RKO (cell line): Measurements from ENCODE around the gene PLEKHF1.
"Not testable (repeated sequence)": the region's sequence is repeated elsewhere in the genome, so short reads cannot be mapped to it uniquely, and the experiment has no call there.

Source experiments
- DNase-seq: peaks from one replicate; pipeline ENCODE4 v3.0.0-alpha.2; 2016; ENCODE audit warnings: low spot score

Gene PLEKHF1

GRCh38 chr19:29702161-29702962 lies 37.1 kb downstream of the PLEKHF1 start:
- no peak for DNase-seq

DNA sequence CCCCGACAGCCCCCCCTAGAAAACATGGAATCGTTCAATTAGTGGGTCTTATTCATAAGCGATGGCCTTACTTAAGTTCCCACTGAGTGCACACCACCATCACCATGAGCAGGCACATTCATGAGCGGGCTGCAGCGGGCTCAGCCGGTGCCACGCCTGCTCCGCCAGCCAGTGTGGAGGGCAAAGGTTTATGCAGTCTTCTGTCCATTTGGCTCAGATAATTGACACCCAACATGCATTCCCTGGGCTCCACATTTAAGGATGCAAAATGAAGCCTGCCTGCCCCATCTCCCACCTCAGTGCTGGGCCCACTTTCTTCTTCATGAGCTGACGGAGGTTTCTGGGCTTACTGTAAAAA lies 37.7 kb downstream of the PLEKHF1 start:
- no peak for DNase-seq

DNA sequence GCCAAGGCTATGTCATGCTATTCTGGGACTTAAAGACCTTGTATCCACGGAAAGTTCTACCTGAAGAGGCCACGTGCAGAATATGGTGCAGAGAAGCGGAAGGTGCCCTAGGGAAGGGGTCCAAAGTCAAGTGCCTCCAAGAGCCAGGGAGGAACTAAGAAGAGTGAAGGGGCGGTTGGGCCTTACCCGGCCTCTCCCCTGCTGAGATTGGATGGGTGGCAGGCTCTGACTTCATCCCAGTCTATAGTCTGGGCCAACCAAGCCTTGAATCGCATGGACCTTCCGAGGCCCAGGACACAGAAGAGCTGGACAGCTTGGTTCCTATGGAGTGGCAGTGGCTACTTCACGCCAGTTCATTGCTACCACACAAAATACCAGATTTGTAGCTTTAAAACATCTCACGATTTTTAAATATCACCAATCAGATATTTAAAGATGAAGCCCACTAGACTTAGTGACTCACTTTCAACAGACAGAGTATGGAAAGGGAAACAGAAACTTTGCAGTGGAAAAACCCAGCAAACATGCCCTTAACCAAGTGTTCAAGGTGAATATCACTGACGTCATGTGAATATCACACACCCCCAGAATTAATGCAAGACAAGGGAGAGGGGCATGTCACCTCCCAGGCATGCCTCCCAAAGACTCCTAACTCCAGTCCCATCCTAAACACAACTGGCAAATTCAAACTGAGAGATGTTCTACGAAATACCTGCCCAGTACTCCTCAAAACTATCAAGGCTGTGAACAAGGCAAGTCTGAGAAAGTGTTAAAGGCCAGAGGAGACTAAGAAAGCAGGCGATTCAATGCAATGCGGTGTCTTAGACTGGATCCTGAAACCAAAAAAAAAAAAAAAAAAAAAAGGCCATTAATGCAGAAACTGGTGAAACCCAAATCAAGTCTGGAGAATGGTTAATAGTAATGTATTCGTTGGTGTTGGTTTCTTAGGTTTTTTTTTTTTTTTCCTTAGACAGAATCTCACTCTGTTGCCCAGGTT lies 39.6 kb downstream of the PLEKHF1 start:
- no peak for DNase-seq

DNA sequence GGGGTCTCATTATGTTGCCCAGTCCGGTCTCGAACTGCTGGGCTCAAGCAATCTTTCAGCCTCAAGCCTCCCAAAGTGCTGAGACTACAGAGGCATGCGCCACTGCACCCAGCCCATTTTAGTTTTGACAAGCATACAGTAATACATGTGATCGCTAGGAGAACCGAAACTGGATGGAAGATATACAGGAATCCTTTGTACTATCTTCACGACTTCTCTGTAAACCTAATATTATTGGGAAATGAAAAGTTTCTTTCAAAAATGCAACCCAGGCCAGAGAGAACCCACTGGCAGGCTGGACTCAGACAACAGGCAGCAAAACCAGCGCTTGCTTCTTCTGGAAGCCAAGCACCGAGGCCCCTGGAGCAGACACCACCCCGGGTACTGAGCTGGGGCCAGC lies 40.4 kb downstream of the PLEKHF1 start:
- no peak for DNase-seq

DNA sequence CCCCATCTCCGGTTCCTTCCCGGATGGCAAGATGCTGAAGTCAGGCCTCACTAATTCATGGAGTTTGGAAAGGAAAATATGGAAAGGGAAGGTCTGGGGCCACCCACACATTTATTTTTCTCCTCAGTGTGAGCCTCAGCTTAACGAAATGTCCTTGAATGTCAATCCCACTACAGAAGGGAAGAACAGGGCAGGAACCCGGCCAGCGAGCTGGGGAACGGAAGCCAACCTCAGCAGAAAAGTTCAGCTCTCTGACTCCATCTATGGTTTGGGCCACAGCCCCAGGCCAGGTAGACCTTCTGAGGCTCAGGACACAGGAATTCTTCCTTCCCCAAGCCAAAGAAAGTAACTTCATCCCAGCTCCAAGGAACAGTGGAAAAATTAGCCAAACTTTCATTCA lies 41.4 kb downstream of the PLEKHF1 start:
- DNase-seq: no peak

DNA sequence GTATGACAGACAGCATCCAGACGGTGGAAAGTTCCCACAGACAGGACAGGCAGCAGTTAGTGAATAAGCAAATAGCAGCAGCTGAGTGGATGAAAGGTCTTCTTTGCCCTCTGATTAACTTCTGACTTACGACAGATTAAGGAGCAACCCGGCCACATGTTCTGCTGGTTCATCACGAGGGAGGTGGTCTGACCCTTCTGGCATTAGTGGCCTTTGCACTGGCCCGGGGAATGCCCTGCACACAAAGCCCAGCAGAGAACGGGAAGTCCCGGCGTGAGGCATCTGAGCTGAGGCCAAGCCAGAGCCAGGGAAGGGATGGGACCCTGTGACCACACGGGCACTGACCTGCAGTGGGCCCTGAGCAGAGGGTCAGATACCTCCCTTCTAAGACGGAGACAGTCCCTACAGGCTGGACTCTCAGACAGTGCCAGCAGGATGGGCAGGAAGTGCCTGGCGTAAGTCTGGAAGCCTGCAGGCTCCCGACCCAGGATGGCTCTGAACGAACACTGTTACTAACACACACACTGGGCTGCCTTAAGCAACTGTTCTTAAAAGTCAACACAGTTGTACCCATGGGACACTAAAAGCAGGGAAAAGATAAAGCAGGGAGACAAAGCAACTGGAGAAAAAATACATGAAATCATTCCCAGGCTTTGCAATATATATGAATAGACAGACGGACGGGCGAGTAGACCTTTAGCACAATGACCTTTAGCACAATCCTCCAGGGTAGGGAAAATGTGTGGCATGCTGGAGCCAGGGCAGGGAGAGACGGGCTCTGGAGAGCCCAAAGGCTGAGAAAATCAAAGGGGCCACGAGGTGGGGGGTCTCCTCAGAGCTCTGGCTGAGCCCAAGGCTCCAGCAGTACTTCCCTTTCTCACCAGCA lies 43.5 kb downstream of the PLEKHF1 start:
- DNase-seq: no peak

- DNase-seq: not testable (repeated sequence)
Measured at GRCh38 chr19:29709440-29709798, 44.2 kb downstream of the PLEKHF1 start.

GRCh38 chr19:29711584-29712132 lies 46.4 kb downstream of the PLEKHF1 start:
- DNase-seq: no peak

DNA sequence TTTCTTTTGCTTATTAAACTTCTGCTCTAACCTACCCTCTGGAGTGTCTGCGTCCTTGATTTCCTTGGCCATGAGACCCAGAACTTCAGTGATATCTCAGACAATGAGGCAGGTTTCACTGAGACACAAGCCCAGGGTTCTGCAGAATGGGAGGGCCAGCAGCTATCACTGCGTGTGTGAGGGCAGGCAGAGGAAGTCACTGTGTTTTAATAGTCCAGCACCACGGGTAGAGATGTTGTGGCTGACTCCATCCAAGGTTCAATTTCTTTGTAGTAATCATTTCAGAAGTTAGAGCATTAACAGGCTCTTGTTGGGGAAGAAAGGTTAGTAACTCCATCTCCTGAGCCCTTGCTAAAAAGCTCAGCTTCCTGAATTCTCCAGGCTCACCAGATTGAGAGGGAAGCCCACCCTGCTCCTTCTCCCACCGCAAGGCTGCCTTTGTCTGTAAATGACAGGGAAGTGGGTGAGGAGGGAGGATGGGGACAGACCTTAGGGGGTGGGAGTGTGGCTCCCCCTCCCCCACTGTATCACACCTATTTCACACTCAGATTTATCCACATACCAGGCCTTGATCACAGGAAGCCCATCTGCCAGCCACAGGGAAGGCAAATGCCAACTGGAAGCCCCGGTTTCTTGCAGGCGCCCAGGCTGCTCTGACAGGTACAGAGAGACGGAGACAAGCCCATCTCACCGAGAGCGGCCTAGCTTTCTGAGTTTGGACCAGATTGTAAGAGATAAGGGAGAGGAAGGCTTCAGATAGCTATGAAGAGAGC lies 47.7 kb downstream of the PLEKHF1 start:
- no peak for DNase-seq

- no peak for DNase-seq
Measured at GRCh38 chr19:29714371-29714952, 49.2 kb downstream of the PLEKHF1 start.

DNA sequence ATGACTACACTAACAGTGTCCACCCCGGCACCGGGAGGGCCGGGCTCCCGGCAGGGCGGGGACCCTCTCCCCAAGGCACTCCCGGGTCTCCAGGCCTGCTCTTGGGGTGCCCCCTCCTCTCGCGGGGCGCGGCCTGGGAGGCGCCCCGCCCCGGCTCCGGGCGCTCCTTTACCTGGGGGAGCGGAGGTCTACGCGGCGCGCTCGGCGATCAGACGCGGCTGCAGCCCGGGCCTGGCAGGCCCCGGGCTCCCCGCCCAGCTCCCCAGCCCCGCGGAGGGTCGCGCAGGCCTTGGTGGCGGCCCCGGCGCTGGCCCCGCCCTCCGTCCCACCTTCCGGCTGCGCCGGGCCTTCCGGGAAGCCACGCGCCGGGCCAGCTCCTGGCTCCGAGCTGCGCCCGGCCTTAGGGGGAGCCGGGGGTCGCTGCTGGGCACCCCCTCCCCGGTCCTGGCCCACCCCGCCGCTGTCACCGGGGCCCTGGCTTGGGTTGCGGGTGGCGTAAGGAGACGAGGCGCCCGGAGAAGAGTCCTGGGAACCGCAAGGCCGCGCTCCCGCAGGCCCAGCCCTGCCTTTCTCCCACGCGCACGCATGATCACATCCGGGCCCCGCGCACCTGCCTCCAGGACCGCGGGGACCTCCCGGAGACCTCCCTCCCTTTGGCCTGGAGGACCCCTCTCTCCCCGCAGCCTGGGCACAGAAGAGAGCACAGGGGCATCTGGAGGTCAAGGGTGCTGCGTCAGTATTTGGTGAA lies 49.9 kb downstream of the PLEKHF1 start, which contains the start of gene C19orf12:
Gene C19orf12, minus strand, starts transcription at position 309 of the 748 bp plus-strand sequence. CDS start 6,848 bp downstream, outside the sequence.
- DNase-seq: peak; percentile 63

DNA sequence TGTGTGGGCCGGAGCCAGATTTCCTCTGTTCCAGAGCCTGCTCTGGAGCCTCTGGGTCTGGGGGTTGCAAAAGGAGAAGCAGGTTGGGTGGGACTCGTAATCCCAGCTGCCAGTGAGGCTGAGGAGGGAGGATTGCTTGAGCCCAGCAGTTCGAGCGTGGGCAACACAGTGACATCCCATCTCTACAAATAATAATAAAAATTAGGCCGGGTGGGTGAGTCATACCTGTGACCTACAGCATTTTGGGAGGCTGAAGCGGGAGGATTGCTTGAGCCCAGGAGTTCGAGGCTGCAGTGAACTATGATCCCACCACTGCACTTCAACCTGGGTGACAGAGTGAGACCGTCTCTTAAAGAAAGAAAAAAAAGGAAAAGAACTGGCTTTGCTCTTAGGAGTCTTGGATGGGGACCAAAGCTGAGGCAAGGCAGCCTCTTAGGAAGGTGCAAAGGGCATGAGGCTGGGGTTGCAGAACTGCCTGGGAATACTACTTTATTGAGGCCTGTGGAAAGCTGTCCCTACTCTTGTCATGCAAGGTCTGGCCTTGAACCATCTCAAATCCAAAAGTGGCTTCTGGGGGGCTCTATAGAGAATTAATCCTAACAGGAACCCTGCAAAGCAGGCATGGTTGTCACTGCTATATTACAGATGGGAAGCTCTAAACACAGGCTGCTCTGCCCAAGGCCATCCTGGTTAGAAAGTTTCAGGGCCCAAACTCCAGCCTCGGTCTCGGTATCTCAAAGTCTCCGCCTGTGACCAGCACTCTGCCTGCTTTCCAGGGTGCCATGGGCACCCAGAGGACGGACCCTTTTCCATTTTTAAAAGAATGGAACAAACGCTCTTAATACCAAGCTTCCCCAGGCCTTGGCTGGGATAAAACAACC lies 50.7 kb downstream of the PLEKHF1 start:
- peak; percentile 69 for DNase-seq

DNA sequence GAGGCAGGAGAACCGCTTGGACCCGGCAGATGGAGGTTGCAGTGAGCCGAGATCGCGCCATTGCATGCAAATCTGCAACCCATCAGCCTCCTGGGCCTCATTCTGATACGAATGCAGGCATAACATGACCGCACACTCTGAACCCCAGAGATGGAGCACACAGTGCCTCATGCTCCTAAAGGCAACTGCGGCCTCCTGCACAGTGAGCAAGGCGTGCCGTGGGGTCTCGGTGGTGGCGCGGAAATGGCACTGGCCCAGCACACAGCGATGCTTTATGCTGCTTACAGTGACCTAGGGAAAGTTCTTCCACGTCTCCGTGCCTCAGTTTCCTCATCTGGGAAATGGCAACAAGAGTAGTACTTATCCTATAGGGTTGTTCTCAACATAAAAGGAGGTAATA lies 51.8 kb downstream of the PLEKHF1 start:
- DNase-seq: no peak

DNA sequence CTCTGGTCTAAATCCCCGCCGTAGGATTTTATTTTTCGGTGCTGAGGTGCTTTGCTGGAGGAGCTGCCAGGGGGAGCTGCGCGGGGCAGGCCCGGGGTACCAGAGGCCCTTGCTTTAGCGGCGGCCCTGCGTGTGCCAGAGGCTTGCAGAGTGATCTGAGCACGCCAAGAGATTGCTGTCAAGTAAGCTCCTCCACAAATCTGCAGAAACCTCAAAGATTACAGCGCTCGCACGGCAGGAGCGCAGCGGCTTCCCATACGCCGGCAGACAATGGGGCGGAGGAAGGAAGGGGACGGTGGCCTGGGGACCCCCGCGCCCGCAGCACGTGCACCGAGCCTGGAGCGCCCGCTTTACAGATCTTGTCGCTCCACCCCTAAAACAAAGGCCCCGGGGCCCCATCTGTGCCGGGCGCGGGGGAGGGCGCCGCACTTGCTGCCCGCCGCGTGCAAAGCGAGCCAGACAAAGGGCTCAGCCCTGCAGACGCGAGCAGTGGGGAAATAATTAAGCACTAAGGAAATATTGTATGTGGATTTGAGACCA lies 58.9 kb downstream of the PLEKHF1 start:
- DNase-seq: no peak

DNA sequence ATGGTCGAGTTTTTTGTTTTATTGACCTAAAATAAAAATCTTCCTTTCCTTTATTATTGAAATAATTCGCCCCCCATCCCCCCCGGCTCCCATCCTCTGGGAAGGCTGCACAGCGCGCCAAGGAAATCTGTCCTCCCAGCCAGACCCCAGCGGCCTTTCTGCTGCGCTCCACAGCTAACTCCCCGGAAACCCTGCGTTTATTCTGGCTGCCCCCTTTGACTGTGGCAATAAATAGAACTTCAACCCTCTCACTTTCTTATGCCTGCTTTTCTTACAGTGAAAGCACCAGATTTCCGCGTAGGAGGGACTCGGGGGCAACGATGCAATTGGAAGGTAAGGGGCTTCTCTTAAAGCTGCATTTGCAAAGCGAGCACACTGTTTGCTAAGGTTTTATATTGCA lies 59.5 kb downstream of the PLEKHF1 start:
- DNase-seq: no peak
